Erythroblast (primary cell): ENCODE measurements around the gene ENGASE.

Experiments used
- GATA1 ChIP-seq: IDR thresholded peaks from 2 replicates; pipeline ENCODE4 v1.6.1; 2011; ENCODE audit warnings: low read depth, mild to moderate bottlenecking, control low read depth, low read length, moderate library complexity
- POLR2A ChIP-seq: IDR thresholded peaks from 2 replicates; pipeline ENCODE4 v1.6.1; 2011; ENCODE audit warnings: mild to moderate bottlenecking, low read length

GRCh38 chr17:79036181-79036580 is 38.4 kb upstream of the ENGASE start:
- TF ChIP-seq POLR2A: no peak
- TF ChIP-seq GATA1: no peak
